Right cardiac atrium (tissue), 5 donors: Measurements from ENCODE around the gene TSC22D2. TPM values are rescaled to one million over a fixed set of nuclear protein-coding genes. Genes with fewer than 3 reads are reported as not detected.

Experiments
- ATAC-seq, 2 donors: fragments of 200-7000 bp; cut with Tn5 transposase; one replicate each; pipeline versions ENCODE4 v1.8.0 to v1.9.1; 2020; ENCODE audit warnings: moderate library complexity in 2 of 2, mild to moderate bottlenecking in 1 of 2
- DNase-seq, 3 donors: peaks; one replicate each; pipeline ENCODE4 v3.0.0-alpha.2; 2020
- H3K27ac ChIP-seq: one replicate; pipeline ENCODE4 v1.5.1; 2013; ENCODE audit warnings: mild to moderate bottlenecking, low read length, control low read depth, moderate library complexity
- H3K27me3 ChIP-seq: one replicate; pipeline ENCODE4 v1.6.1; 2013; ENCODE audit not compliant: control insufficient read depth, insufficient read depth
- H3K4me1 ChIP-seq: one replicate; pipeline ENCODE4 v1.6.1; 2013; ENCODE audit warnings: low read length; ENCODE audit not compliant: control insufficient read depth, insufficient read depth
- H3K4me3 ChIP-seq: one replicate; pipeline ENCODE4 v1.5.1; 2013; ENCODE audit warnings: low read length, control low read depth
- H3K9me3 ChIP-seq: one replicate; pipeline ENCODE4 v1.6.1; 2013; ENCODE audit warnings: low read length; ENCODE audit not compliant: control insufficient read depth
- whole genome bisulfite sequencing: extraction: QIAGEN DNeasy Blood & Tissue Kit; methylation state at CpG from one replicate; pipeline ENCODE4 v1.1.7; 2013; 5-methylcytosine and 5-hydroxymethylcytosine counted together
- intact Hi-C, 4 donors: fragments of 100-400 bp; cut with DNase I; formaldehyde crosslinking; loops; one replicate each; pipeline versions ENCODE4 v1.11.0 to v1.14.0; 2022 to 2023
- polyA plus RNA-seq: library from polyadenylated mRNA; stranded (reverse); fragments of 200-250 nt; gene quantifications from one replicate; pipeline ENCODE4 v1.2.3, GENCODE V29; 2013
- total RNA-seq, 4 donors: library from RNA; stranded (reverse); fragmentation: NEBNext Ultra II Directional; extraction: Animal tissue kit (Norgen Biotek cat#: 25700); gene quantifications; one replicate each; pipeline ENCODE4 v1.2.1, GENCODE V29; 2021
- donor health status: healthy with polysubstance abuse.
- donor health status: DM: no; HTN: yes; CAD: no.
- donor health status: DM: no; HTN: no; CAD: no.
- donor health status: DM: no; HTN: yes; CAD: no; lungs with severe emphysema.
- donor health status: DM: yes; HTN: yes; CAD: no.

TSC22D2 gene
- total and polyA plus RNA-seq, 5 donors, result 22.6 to 43.6 (median 37.4) TPM

DNA sequence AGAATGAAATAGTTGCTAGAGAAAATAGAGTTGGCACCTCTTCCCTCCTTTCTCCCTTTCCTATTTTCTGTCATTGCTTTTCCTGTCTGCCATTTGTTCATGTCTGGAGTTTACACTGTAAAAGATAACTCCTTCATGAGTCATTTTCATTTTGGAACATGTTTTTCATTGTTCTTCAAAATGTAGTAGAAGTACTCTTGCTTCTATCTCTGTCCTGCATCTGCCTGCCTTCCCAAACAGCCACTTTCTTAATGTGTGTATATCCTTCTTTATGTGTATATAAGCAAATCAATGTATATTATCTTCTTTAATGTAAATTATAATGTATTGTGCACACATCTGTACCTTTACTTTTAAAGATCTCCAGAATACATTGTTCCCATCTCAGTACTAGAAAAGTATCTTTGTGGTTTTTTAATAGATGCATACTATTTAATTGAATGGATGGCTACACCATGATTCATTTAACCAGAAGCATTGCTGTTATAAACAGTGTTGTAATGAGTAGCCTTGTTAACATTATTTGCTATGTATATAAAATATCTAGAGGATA lies 41.1 kb downstream of the TSC22D2 start:
- H3K9me3 ChIP-seq, result no peaks in the 10 kb centered on the region
- ATAC-seq (no peak), DNase-seq (no peak)
- H3K4me1 ChIP-seq, result peaks cover 1% of the 10 kb centered on the region
- H3K4me3 ChIP-seq, result no peak overlapping the region
- H3K27me3 ChIP-seq, result no peaks in the 10 kb centered on the region
- no peak overlapping the region for H3K27ac ChIP-seq
- intact Hi-C loops, result no loop called here

DNA sequence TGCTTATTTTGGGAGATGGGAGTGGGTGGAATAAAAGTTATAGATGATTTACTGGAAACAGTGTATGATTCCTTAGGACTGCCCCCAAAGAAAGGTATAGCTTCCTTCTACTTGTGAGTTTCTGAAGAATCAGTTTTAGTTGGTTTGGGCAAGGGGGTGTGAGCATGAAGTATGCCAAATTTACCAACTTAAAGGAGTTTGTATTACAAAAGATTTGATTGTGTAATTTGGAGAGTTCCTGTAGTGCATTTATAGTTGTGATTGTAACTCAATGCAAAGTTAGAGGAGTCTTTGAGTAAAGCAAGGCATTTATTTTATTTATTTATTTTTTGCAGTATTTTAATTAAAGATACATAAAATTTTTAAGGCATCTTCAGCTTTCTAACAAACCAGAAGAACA lies 42.8 kb downstream of the TSC22D2 start:
- intact Hi-C loops, result no loop called here
- DNase-seq, result no peak
- ATAC-seq, result no peak

DNA sequence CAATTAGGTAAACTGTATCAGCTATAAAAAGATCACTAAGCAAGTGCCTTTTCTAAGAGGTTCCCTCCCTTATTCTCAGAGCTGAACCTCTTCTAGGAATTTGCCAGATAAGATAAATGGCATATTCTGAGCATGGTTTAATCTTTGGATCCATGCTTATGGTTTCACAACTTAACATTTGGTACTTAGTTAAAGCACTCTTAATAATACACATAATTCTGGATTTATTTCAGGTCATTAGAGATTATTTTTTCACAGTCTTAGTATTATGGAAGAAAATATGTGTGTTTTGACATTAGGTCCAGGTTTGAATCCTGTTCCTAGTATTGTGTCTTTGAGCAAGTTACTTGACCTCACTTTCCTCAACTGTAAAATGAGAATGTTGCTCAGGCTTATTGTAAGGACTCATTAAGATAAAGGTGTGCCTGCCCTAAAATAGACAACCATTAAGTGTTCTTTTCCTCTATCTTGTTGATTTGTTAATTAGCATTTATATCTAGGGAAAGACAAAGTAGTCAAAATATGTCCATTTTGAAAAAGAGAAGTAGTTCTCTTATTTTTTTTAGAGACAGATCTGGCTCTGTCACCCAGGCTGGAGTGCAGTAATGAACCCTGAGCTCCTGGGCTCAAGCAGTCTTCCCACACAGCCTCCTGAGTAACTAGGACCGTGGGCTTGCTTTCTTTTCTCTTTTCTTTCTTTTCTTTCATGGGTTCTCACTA lies 43.4 kb downstream of the TSC22D2 start:
- H3K4me1 ChIP-seq, result peaks cover 1% of the 10 kb centered on the region
- H3K9me3 ChIP-seq, result no peaks in the 10 kb centered on the region
- WGBS, result 44% methylated on average over 1 of the region's 1 CpG
- DNase-seq (no peak), ATAC-seq (peak in 1 of 2 donors; percentile 57)
- H3K4me3 ChIP-seq, result no peak overlapping the region
- intact Hi-C loops, result no loop called here
- no peaks in the 10 kb centered on the region for H3K27me3 ChIP-seq
- no peak overlapping the region for H3K27ac ChIP-seq

More for the DNA sequence above, 42.8 kb downstream of the TSC22D2 start:
- peaks cover 1% of the 10 kb centered on the region for H3K4me1 ChIP-seq
- H3K9me3 ChIP-seq, result no peaks in the 10 kb centered on the region
- no peaks in the 10 kb centered on the region for H3K27me3 ChIP-seq
- no peak overlapping the region for H3K4me3 ChIP-seq
- no peak overlapping the region for H3K27ac ChIP-seq

GRCh38 chr3:150453353-150453752 lies 45.3 kb downstream of the TSC22D2 start:
- ATAC-seq (no peak), DNase-seq (no peak)
- intact Hi-C loops, result no loop called here
- no peak overlapping the region for H3K27ac ChIP-seq
- no peaks in the 10 kb centered on the region for H3K27me3 ChIP-seq
- no peaks in the 10 kb centered on the region for H3K9me3 ChIP-seq
- no peak overlapping the region for H3K4me3 ChIP-seq
- over 99% methylated on average over 4 of the region's 4 CpGs for WGBS
- H3K4me1 ChIP-seq, result no peaks in the 10 kb centered on the region

DNA sequence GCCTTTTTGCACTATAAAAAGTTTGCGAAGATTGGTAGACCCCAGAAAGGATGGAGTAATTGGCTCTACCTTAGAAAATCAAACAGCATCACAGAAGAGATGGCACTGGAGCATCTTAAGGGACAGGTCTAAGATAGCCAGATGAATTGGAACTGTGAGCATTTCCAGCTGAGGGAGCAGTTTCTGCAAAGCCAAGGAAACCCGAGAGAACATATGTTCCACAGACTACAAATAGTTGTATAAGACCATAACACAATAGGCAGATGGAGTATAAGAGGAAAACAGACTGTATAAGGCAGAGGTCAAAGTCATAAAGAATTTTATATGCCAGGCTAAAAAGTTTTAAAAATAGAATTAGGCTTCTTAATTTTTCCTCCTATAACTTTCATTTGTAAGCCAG lies 46.0 kb downstream of the TSC22D2 start:
- Histone ChIP-seq H3K27me3 (no peaks in the 10 kb centered on the region), H3K4me3 (no peak overlapping the region), H3K9me3 (no peaks in the 10 kb centered on the region), H3K4me1 (no peaks in the 10 kb centered on the region), H3K27ac (no peak overlapping the region)
- ATAC-seq, result no peak
- DNase-seq, result no peak
- intact Hi-C loops, result no loop called here
- 82% methylated on average over 2 of the region's 2 CpGs for WGBS

GRCh38 chr3:150454622-150455021 lies 46.5 kb downstream of the TSC22D2 start:
- no peak overlapping the region for H3K27ac ChIP-seq
- intact Hi-C loops, result no loop called here

DNA sequence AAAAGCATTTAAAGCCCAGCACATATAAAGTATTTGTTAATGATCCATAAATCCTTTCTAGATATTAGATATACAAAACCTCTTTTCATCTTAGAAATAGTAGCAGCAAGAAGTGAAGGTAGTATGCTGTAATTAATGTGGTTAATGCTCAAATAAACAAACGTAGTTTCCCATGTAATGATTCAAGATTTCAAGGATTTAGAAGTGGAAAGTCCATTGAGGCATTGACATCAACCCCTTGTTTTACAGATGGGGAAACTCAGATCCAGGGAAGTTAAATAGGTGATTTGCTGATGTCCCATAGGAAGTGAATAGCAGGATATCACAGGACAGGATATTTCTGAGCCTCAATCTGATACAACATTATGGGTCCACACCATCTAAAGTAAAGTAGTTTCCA lies 47.2 kb downstream of the TSC22D2 start:
- ATAC-seq, result no peak
- no peak overlapping the region for H3K4me3 ChIP-seq
- no peaks in the 10 kb centered on the region for H3K9me3 ChIP-seq
- 41% methylated on average over 1 of the region's 1 CpG for WGBS
- H3K27ac ChIP-seq, result no peak overlapping the region
- intact Hi-C loops, result no loop called here
- DNase-seq, result no peak
- no peaks in the 10 kb centered on the region for H3K4me1 ChIP-seq
- H3K27me3 ChIP-seq, result no peaks in the 10 kb centered on the region

More at GRCh38 chr3:150454622-150455021, 46.5 kb downstream of the TSC22D2 start:
- no peaks in the 10 kb centered on the region for H3K9me3 ChIP-seq
- DNase-seq (no peak), ATAC-seq (no peak)
- 84% methylated on average over 1 of the region's 1 CpG for WGBS
- H3K4me3 ChIP-seq, result no peak overlapping the region
- no peaks in the 10 kb centered on the region for H3K4me1 ChIP-seq
- no peaks in the 10 kb centered on the region for H3K27me3 ChIP-seq

DNA sequence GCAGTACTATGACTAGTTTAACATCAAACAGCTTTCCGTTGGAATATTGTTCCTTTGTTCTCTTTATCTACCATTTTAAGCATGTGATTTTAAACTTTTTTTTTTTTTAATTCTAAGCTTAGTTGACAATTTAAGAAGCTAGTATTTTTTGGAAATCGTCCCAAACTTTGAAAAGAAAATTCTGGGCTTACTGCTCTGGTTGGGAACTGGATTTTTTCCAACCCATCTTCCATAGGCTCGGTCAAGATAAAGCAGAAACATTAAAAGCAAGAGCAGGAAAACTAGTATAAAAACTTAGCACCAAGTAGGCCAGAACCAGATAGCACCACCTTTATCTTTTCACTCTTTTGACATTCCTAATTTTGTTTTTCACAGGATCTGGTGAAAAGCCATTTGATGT lies 49.9 kb downstream of the TSC22D2 start:
- H3K9me3 ChIP-seq, result no peaks in the 10 kb centered on the region
- intact Hi-C loops, result no loop called here
- 54% methylated on average over 3 of the region's 3 CpGs for WGBS
- DNase-seq (no peak), ATAC-seq (no peak)
- H3K4me1 ChIP-seq, result peaks cover 1% of the 10 kb centered on the region
- no peak overlapping the region for H3K4me3 ChIP-seq
- H3K27ac ChIP-seq, result no peak overlapping the region
- H3K27me3 ChIP-seq, result no peaks in the 10 kb centered on the region

- ATAC-seq, result no peak
- WGBS, result 95% methylated on average over 1 of the region's 1 CpG
- no peak for DNase-seq
- peaks cover 1% of the 10 kb centered on the region for H3K4me1 ChIP-seq
- intact Hi-C loops, result no loop called here
- no peaks in the 10 kb centered on the region for H3K27me3 ChIP-seq
- no peak overlapping the region for H3K27ac ChIP-seq
- no peaks in the 10 kb centered on the region for H3K9me3 ChIP-seq
- H3K4me3 ChIP-seq, result no peak overlapping the region
These were observed 52.4 kb downstream of the TSC22D2 start for GRCh38 chr3:150460484-150460883.

DNA sequence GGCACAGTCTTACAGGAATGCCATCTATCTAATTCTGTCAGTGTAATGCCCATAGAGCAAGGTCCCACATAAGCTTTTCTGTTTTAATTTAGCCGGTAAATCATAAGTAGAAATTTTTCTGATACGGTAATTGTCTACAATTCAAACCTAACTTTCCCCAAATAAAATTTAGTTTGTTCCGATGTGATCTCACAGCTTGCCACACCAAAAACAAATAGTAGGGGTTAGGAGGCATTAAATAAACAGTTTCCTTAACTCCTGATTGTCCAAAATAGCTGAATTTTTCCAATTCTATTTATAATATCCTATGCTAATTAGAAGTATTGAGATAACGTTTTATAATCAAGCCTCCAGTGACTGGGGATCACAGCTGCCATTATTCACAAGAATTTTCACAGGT lies 53.3 kb downstream of the TSC22D2 start:
- Histone ChIP-seq H3K27me3 (no peaks in the 10 kb centered on the region), H3K9me3 (no peaks in the 10 kb centered on the region), H3K4me1 (peaks cover 1% of the 10 kb centered on the region), H3K4me3 (no peak overlapping the region), H3K27ac (no peak overlapping the region)
- intact Hi-C loops, result no loop called here
- DNase-seq, result no peak
- WGBS, result 76% methylated on average over 4 of the region's 4 CpGs
- ATAC-seq, result no peak

- DNase-seq, result no peak
- intact Hi-C loops, result no loop called here
- H3K27ac ChIP-seq, result no peak overlapping the region
- no peaks in the 10 kb centered on the region for H3K27me3 ChIP-seq
- H3K4me1 ChIP-seq, result peaks cover 1% of the 10 kb centered on the region
- H3K4me3 ChIP-seq, result no peak overlapping the region
- ATAC-seq, result no peak
- H3K9me3 ChIP-seq, result no peaks in the 10 kb centered on the region
- WGBS, result 99% methylated on average over 1 of the region's 1 CpG
These were observed 54.0 kb downstream of the TSC22D2 start for GRCh38 chr3:150462108-150462507.

GRCh38 chr3:150464684-150465083 lies 56.6 kb downstream of the TSC22D2 start:
- WGBS, result 84% methylated on average over 2 of the region's 2 CpGs

More at GRCh38 chr3:150464684-150465083, 56.6 kb downstream of the TSC22D2 start:
- Histone ChIP-seq H3K27ac (no peak overlapping the region), H3K4me1 (peaks cover 1% of the 10 kb centered on the region), H3K27me3 (no peaks in the 10 kb centered on the region), H3K9me3 (no peaks in the 10 kb centered on the region), H3K4me3 (no peak overlapping the region)
- ATAC-seq (no peak), DNase-seq (no peak)
- intact Hi-C loops, result no loop called here
